IPS-15b (cell line): ENCODE measurements around the gene SCAMP4.

Experiments used
- H3K27me3 ChIP-seq: one replicate; pipeline ENCODE4 v1.6.1; 2013; ENCODE audit warnings: low read length; ENCODE audit not compliant: control insufficient read depth, insufficient read depth
- H3K36me3 ChIP-seq: one replicate; pipeline ENCODE4 v1.6.1; 2013; ENCODE audit warnings: low read length; ENCODE audit not compliant: control insufficient read depth, insufficient read depth
- H3K4me1 ChIP-seq: one replicate; pipeline ENCODE4 v1.6.1; 2013; ENCODE audit warnings: mild to moderate bottlenecking, low read length; ENCODE audit not compliant: control insufficient read depth, insufficient read depth
- H3K4me3 ChIP-seq: one replicate; pipeline ENCODE4 v1.5.1; 2013; ENCODE audit warnings: low read depth, low read length
- H3K9ac ChIP-seq: one replicate; pipeline ENCODE4 v1.6.1; 2013; ENCODE audit warnings: low read depth, mild to moderate bottlenecking, low read length
- H3K9me3 ChIP-seq: one replicate; pipeline ENCODE4 v1.6.1; 2013; ENCODE audit warnings: mild to moderate bottlenecking, low read length; ENCODE audit not compliant: control insufficient read depth, insufficient read depth

SCAMP4 gene

DNA sequence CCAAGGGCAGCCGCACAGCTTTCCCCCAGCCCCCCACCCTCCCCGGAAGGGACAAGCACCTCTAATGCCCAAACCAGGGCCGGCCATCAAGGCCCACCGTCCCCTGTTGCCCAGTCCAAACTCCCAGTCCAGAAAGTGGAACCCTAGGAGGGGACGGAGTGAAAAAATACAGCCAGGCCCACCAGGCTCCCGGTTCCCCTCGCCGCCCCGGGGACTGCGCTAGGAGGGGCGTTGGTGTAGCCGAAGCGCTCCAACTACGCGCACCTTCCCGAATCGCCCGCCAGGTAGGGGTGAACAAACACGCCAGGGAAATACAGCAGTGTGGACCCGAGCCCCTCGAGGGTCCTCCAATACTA is 43.2 kb upstream of the SCAMP4 start:
- peaks cover 9% of the 10 kb centered on the region for H3K4me1 ChIP-seq
- peak overlapping the region; percentile 81 for H3K4me3 ChIP-seq
- H3K9me3 ChIP-seq: no peaks in the 10 kb centered on the region
- H3K9ac ChIP-seq: peak overlapping the region; percentile 73
- no peaks in the 10 kb centered on the region for H3K36me3 ChIP-seq
- H3K27me3 ChIP-seq: peaks cover 13% of the 10 kb centered on the region

DNA sequence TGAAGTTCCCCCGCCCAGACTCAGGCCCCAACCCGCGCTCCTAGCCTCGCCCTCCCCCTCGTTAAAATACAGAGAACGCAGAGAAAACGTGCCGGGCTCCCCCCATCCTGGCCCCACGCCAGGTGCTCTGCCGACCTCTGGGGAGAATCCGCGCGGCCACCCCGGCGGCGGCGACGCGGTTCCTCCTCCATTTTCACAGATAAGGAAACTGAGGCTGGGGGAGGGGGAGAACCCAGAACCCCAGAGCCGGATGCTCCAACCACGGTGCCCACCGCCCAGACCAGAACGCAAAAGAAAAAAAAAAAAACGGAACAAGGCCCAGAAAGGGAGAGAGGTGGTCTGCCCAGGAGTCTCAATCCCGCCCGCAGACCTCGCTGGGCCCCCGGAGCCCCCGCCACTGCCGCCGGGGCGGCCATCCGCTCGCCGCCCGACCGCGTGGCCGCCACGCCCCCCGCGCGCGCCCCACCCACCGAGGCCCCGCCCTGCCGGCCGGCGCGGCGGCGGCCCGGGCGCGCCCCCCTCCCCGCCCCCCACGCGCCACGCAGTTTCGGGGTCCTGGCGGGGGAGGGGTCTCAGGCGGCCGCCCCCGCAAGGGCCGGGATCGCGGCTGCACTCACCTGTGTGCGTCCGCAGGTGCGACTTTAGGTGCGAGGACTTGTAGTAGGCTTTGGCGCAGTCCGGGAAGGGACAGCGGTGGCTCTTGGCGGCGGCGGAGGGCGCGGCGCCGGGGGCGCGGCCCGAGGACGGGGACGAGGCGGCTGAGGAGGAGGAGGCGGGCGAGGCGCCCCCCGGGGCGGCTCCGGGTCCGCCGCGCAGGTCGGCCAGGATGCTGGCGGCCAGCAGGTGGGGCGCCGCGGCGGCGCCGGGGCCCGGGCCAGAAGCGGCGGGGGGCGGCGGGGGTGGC is 42.5 kb upstream of the SCAMP4 start:
- H3K9me3 ChIP-seq: no peaks in the 10 kb centered on the region
- H3K36me3 ChIP-seq: no peaks in the 10 kb centered on the region
- peak overlapping the region; percentile 73 for H3K9ac ChIP-seq
- H3K4me3 ChIP-seq: peak overlapping the region; percentile 81
- peaks cover 13% of the 10 kb centered on the region for H3K27me3 ChIP-seq
- peaks cover 9% of the 10 kb centered on the region for H3K4me1 ChIP-seq

GRCh38 chr19:1863328-1863637 is 41.9 kb upstream of the SCAMP4 start, which contains the start of gene KLF16:
TSS of gene KLF16 (minus strand) at chr19:1863579. CDS start at chr19:1863497, 82 bp downstream.
- Histone ChIP-seq H3K4me1 (peaks cover 9% of the 10 kb centered on the region), H3K36me3 (no peaks in the 10 kb centered on the region), H3K9me3 (no peaks in the 10 kb centered on the region), H3K9ac (peak within 1 kb of the TSS; percentile 83), H3K27me3 (peaks cover 13% of the 10 kb centered on the region), H3K4me3 (peak within 1 kb of the TSS; percentile 81)

GRCh38 chr19:1863638-1864479 is 41.3 kb upstream of the SCAMP4 start:
- Histone ChIP-seq H3K36me3 (no peaks in the 10 kb centered on the region), H3K9ac (peak overlapping the region; percentile 83), H3K4me3 (peak overlapping the region; percentile 70), H3K4me1 (peaks cover 9% of the 10 kb centered on the region), H3K9me3 (no peaks in the 10 kb centered on the region), H3K27me3 (peaks cover 13% of the 10 kb centered on the region)

DNA sequence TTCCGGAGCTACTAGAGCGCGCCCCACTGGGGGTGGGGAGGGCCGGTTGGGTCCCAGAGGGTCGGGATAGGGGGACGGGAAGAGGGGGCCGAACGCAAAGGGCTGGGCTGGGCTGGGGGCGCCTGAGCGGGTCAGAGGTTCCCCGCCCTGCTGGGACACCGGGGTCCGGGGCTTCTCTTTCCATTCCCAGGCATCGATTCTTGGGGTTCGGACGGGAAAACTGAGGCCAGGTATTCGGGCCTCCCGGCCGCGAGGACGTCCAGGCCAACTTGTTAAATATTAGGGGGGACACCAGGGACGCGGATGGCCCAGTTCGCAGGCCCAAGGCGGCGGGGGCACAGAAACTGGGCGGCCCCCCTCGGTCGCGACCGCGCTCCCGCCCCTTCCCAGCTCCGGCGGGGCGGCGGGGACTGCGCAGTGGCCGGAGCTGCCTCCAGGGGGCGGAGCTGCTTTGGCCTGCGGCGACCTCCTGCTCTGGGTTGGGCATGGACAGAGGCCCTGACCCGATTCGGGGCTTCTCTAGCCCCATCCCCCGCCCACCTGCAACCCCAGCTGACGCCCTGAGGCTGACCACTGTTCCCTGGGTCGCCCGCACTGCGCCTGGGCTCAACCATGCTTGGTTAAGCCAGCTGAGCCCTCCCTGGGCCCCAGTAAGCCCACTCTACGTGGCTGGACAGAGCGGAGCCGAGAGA is 40.6 kb upstream of the SCAMP4 start:
- H3K4me1 ChIP-seq: peaks cover 7% of the 10 kb centered on the region
- H3K36me3 ChIP-seq: no peaks in the 10 kb centered on the region
- peaks cover 13% of the 10 kb centered on the region for H3K27me3 ChIP-seq
- H3K9ac ChIP-seq: peak overlapping the region; percentile 83
- H3K4me3 ChIP-seq: peak overlapping the region; percentile 70
- H3K9me3 ChIP-seq: no peaks in the 10 kb centered on the region

GRCh38 chr19:1865172-1866010 is 39.8 kb upstream of the SCAMP4 start:
- Histone ChIP-seq H3K9me3 (no peaks in the 10 kb centered on the region), H3K4me1 (peaks cover 7% of the 10 kb centered on the region), H3K36me3 (no peaks in the 10 kb centered on the region), H3K9ac (peak overlapping the region; percentile 77), H3K4me3 (peak overlapping the region; percentile 70), H3K27me3 (peaks cover 13% of the 10 kb centered on the region)

DNA sequence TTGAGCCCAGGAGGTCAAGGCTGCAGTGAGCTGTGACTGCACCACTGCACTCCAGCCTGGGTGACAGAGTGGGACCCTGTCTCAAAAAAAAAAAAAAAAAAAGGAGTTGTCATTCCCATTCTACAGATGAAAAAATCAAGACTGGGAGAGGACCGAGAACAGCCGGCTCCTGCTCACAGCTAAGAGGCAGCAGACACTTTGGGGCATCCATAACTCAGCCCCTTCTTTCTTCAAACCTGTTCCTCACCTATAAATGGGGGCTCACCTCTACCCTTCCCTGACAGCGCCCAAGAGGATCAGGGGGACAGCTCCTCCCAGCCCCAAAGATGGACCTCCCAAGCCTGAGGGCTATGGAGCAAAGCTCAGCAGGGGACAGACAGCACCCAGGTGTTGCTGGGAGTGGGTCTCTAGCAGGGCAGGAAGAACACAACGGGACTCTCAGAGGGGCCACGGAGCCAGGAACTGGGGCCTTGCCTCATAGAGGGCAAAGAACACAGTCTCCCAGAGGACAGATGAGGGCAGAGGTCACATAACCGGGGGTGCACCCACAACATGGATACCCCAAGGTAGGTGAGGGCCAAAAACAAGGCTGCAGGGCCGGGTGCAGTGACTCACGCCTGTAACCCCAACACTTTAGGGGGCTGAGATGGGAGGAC is 38.4 kb upstream of the SCAMP4 start:
- H3K4me3 ChIP-seq: no peak overlapping the region
- H3K9ac ChIP-seq: no peak overlapping the region
- peaks cover 4% of the 10 kb centered on the region for H3K4me1 ChIP-seq
- H3K36me3 ChIP-seq: no peaks in the 10 kb centered on the region
- no peaks in the 10 kb centered on the region for H3K9me3 ChIP-seq
- peaks cover 3% of the 10 kb centered on the region for H3K27me3 ChIP-seq

- no peaks in the 10 kb centered on the region for H3K9me3 ChIP-seq
- H3K4me1 ChIP-seq: peaks cover 4% of the 10 kb centered on the region
- H3K4me3 ChIP-seq: no peak overlapping the region
- no peak overlapping the region for H3K9ac ChIP-seq
- H3K27me3 ChIP-seq: no peaks in the 10 kb centered on the region
- no peaks in the 10 kb centered on the region for H3K36me3 ChIP-seq
Measured at GRCh38 chr19:1867349-1867724, 37.9 kb upstream of the SCAMP4 start.

GRCh38 chr19:1868971-1869370 is 36.2 kb upstream of the SCAMP4 start:
- peaks cover 4% of the 10 kb centered on the region for H3K4me1 ChIP-seq
- peaks cover 7% of the 10 kb centered on the region for H3K36me3 ChIP-seq
- no peaks in the 10 kb centered on the region for H3K27me3 ChIP-seq
- H3K9me3 ChIP-seq: no peaks in the 10 kb centered on the region
- H3K4me3 ChIP-seq: no peak overlapping the region
- no peak overlapping the region for H3K9ac ChIP-seq

- Histone ChIP-seq H3K4me3 (no peak overlapping the region), H3K9me3 (no peaks in the 10 kb centered on the region), H3K27me3 (no peaks in the 10 kb centered on the region), H3K36me3 (peaks cover 7% of the 10 kb centered on the region), H3K4me1 (no peaks in the 10 kb centered on the region), H3K9ac (no peak overlapping the region)
Measured at GRCh38 chr19:1871140-1871597, 34.0 kb upstream of the SCAMP4 start.
